HepG2 (cell line): ENCODE results near the gene PPP1R15A. TPM values are rescaled to one million over a fixed set of nuclear protein-coding genes. Genes with fewer than 3 reads are reported as not detected.

Experiments
- GABPB1 ChIP-seq: IDR thresholded peaks from 2 replicates; pipeline ENCODE4 v1.6.1; 2016; ENCODE audit warnings: mild to moderate bottlenecking, missing genetic modification reagents, moderate library complexity, missing compliant biosample characterization
- KIAA2018 ChIP-seq: sonication (generic); formaldehyde crosslinking; IDR thresholded peaks from 2 replicates; pipeline ENCODE4 v1.5.0; 2020; ENCODE audit warnings: mild to moderate bottlenecking, missing genetic modification reagents, borderline replicate concordance
- NFE2L2 ChIP-seq: fragments of 150-350 bp; IDR thresholded peaks from 2 replicates; pipeline ENCODE4 v1.6.1; 2014; ENCODE audit warnings: low read length
- PITX1 ChIP-seq: sonication (generic); formaldehyde crosslinking; IDR thresholded peaks from 2 replicates; pipeline ENCODE4 v1.5.1; 2020; ENCODE audit warnings: mild to moderate bottlenecking, missing genetic modification reagents
- POGZ ChIP-seq: sonication (generic); formaldehyde crosslinking; IDR thresholded peaks from 2 replicates; pipeline ENCODE4 v1.4.0; 2020; ENCODE audit warnings: mild to moderate bottlenecking, missing genetic modification reagents
- SOX13 ChIP-seq, 3 experiments: fragments of 450-650 bp in 1 of 3; sonication (generic) in 1 of 3; formaldehyde crosslinking in 1 of 3; IDR thresholded peaks in 2 of 3; conservative IDR thresholded peaks in 1 of 3; 2 replicates each; pipeline versions ENCODE4 v1.5.0 to v1.6.1; 2016 to 2020; ENCODE audit warnings: antibody characterized with exemption in 1 of 3, mild to moderate bottlenecking in 1 of 3, missing compliant biosample characterization in 1 of 3, missing genetic modification reagents in 1 of 3, moderate library complexity in 1 of 3
- ZBTB4 ChIP-seq: sonication (generic); formaldehyde crosslinking; IDR thresholded peaks from 2 replicates; pipeline ENCODE4 v1.4.0; 2020; ENCODE audit warnings: missing genetic modification reagents, mild to moderate bottlenecking, borderline replicate concordance
- ZFP62 ChIP-seq: sonication (generic); formaldehyde crosslinking; IDR thresholded peaks from 2 replicates; pipeline ENCODE4 v1.4.0; 2020; ENCODE audit warnings: missing genetic modification reagents
- ZNF121 ChIP-seq: sonication (generic); formaldehyde crosslinking; IDR thresholded peaks from 2 replicates; pipeline ENCODE4 v1.5.0; 2020; ENCODE audit warnings: mild to moderate bottlenecking, missing genetic modification reagents
- ZNF317 ChIP-seq: sonication (generic); formaldehyde crosslinking; IDR thresholded peaks from 2 replicates; pipeline ENCODE4 v1.5.0; 2020; ENCODE audit warnings: mild to moderate bottlenecking, missing genetic modification reagents
- ZNF337 ChIP-seq: sonication (generic); formaldehyde crosslinking; IDR thresholded peaks from 2 replicates; pipeline ENCODE4 v1.5.1; 2020; ENCODE audit warnings: missing genetic modification reagents, low read depth, mild to moderate bottlenecking, borderline replicate concordance
- ZNF382 ChIP-seq: sonication (generic); formaldehyde crosslinking; IDR thresholded peaks from 2 replicates; pipeline ENCODE4 v1.5.0; 2020; ENCODE audit warnings: missing genetic modification reagents, mild to moderate bottlenecking, borderline replicate concordance
- ZNF703 ChIP-seq: sonication (generic); formaldehyde crosslinking; IDR thresholded peaks from 2 replicates; pipeline ENCODE4 v1.5.1; 2020; ENCODE audit warnings: missing genetic modification reagents, mild to moderate bottlenecking, moderate library complexity, borderline replicate concordance
- polyA plus RNA-seq, 8 experiments: library from polyadenylated mRNA; depleted of rRNA in 3 of 8; stranded (reverse) in 7 of 8; unstranded in 1 of 8; fragments of >200 nt; fragmentation: Illumina TruSeq in 4 of 8; extraction: Trizol in 4 of 8; gene quantifications; 2 replicates each; pipeline versions ENCODE4 v1.2.1 to v1.2.3, GENCODE V29; 2011 to 2016; ENCODE audit warnings: low read depth in 4 of 8, missing spikeins in 1 of 8, mixed read lengths in 1 of 8; ENCODE audit not compliant: insufficient read depth in 1 of 8
- total RNA-seq, 5 experiments: library from RNA; depleted of rRNA; stranded (reverse); fragments of >200 nt; fragmentation: Illumina TruSeq; extraction: Trizol; gene quantifications; 2 replicates each; pipeline ENCODE4 v1.2.3, GENCODE V29; 2016; ENCODE audit warnings: low read depth in 1 of 5

The PPP1R15A gene
- total and polyA plus RNA-seq, 2 of the 13 experiments (the other 11 are each of a cell fraction or from before 2014, with no cell fraction given) = 15.6 to 18.5 TPM

GRCh38 chr19:48868114-48868886, 3.9 kb upstream of the PPP1R15A start, which contains the start of gene PLEKHA4 (continued):
- no peak for TF ChIP-seq GABPB1 (CRISPR knock-in tag)
- TF ChIP-seq SOX13 (IDR thresholded peaks at IDR 0.05) = no peak
- TF ChIP-seq SOX13 (CRISPR knock-in tag; conservative IDR thresholded peaks at IDR 0.05 in 1 of 2, IDR thresholded peaks at IDR 0.05 in 1 of 2) = peak in 1 of 2 experiments; percentile 12; a peak in 1 of 4 replicates
- no peak for TF ChIP-seq NFE2L2
- TF ChIP-seq ZBTB4 = no peak
- no peak for TF ChIP-seq ZFP62 (CRISPR knock-in tag)
- TF ChIP-seq ZNF121 (CRISPR knock-in tag) = no peak
- TF ChIP-seq ZNF703 (CRISPR knock-in tag) = no peak
- 0 out of 2 replicates have a peak, but pooled peaks have one; percentile 16 for TF ChIP-seq ZNF317 (CRISPR knock-in tag)
- no peak for TF ChIP-seq POGZ
- TF ChIP-seq KIAA2018 (CRISPR knock-in tag) = no peak
- no peak for TF ChIP-seq ZNF337
- TF ChIP-seq ZNF382 (CRISPR knock-in tag) = no peak
- TF ChIP-seq PITX1 (CRISPR knock-in tag) = peak; percentile 18; the same call in 1 of the 2 replicates
